Measurements from ENCODE around the gene HPS5. TPM values are rescaled to one million over a fixed set of nuclear protein-coding genes. Genes with fewer than 3 reads are reported as not detected.

HPS5 gene
- total and polyA plus RNA-seq, 5 donors: 6.7 to 13.7 (median 12.5) TPM

DNA sequence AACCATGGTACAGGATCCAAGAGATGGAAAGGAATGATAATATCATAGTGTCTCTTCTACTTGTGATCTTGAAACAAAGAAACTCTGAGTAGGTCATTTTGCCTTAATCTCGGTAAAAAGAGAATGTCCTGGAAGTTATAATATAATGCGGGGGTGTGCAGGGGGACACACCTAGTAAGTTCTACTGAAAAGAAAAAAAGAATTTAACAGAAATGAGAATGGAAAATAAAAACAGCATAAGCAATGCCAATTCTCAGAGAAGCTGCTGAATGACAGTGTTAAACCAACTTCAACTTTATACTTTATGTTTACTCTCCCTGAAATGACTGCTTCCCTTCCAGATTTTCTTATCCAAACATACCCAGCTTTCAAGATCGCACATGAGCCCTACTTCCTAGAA lies 2.0 kb downstream of the HPS5 start:
- Histone ChIP-seq H3K4me3 (ENCODE audit: low read length) (no peak overlapping the region), H3K27me3 (ENCODE audit: control insufficient read depth, insufficient read depth) (no peaks in the 10 kb centered on the region), H3K9me3 (ENCODE audit: control insufficient read depth, low read length) (no peaks in the 10 kb centered on the region), H3K4me1 (ENCODE audit: control insufficient read depth, insufficient read depth, low read length) (peaks cover 5% of the 10 kb centered on the region), H3K27ac (ENCODE audit: low read length) (no peak overlapping the region)
- ATAC-seq (no peak), DNase-seq (no peak)
- intact Hi-C loops (cut with DNase I): loop anchor here in 2 of 4 donors (5.0 to 10.0 kb wide), 2 partner anchors 77 to 205 kb away; partner anchors contain the start of gene TSG101 (in 1 of the 2)
- WGBS: 91% methylated on average over 3 of the region's 3 CpGs

DNA sequence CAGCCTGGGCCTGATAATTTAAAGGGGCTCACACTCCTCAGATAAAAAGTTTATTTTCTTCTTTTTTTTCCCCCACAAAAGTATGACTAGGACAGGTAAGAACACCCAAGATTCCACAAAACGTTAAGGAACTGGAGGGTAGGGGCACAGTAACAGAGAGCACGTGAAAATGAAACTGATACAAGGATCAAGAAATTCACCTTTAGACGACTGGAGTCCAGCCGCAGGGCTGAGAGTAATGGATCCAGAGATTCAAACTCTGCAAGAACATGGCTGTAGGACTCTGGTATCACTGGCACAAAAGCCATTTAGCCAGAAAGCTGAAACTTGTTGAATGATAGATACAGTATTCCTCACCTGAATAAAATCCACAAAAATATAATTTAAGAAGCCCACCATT lies 4.4 kb downstream of the HPS5 start:
- no peak overlapping the region for H3K27ac ChIP-seq (ENCODE audit: low read length)
- H3K4me1 ChIP-seq (ENCODE audit: control insufficient read depth, insufficient read depth, low read length): peaks cover 5% of the 10 kb centered on the region
- intact Hi-C loops (cut with DNase I): no loop called here
- DNase-seq (no peak), ATAC-seq (no peak)
- no peaks in the 10 kb centered on the region for H3K9me3 ChIP-seq (ENCODE audit: control insufficient read depth, low read length)
- 94% methylated on average over 4 of the region's 4 CpGs for WGBS
- no peaks in the 10 kb centered on the region for H3K27me3 ChIP-seq (ENCODE audit: control insufficient read depth, insufficient read depth)
- H3K4me3 ChIP-seq (ENCODE audit: low read length): no peak overlapping the region

DNA sequence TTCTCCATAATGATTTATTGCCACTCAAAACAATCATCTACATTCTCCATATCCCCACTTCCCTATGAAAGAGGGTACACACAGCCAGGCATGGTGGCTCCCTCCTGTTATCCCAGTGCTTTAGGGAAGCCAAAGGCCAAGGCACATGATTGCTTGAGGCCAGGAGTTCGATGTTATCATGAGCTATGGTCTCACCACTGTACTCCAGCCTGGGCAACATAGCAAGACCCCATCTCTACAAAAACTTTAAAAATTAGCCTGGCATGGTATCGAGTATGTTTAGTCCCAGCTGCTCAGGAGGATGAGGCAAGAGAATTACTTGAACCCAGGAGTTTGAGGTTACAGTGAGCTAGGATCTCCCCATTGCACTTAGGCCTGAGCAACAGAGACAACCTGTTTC lies 6.0 kb downstream of the HPS5 start:
- ATAC-seq (no peak), DNase-seq (no peak)
- no peak overlapping the region for H3K4me3 ChIP-seq (ENCODE audit: low read length)
- intact Hi-C loops (cut with DNase I): no loop called here
- H3K4me1 ChIP-seq (ENCODE audit: control insufficient read depth, insufficient read depth, low read length): peaks cover 7% of the 10 kb centered on the region
- H3K27me3 ChIP-seq (ENCODE audit: control insufficient read depth, insufficient read depth): no peaks in the 10 kb centered on the region
- H3K9me3 ChIP-seq (ENCODE audit: control insufficient read depth, low read length): no peaks in the 10 kb centered on the region
- 97% methylated on average over 2 of the region's 2 CpGs for WGBS
- H3K27ac ChIP-seq (ENCODE audit: low read length): no peak overlapping the region

DNA sequence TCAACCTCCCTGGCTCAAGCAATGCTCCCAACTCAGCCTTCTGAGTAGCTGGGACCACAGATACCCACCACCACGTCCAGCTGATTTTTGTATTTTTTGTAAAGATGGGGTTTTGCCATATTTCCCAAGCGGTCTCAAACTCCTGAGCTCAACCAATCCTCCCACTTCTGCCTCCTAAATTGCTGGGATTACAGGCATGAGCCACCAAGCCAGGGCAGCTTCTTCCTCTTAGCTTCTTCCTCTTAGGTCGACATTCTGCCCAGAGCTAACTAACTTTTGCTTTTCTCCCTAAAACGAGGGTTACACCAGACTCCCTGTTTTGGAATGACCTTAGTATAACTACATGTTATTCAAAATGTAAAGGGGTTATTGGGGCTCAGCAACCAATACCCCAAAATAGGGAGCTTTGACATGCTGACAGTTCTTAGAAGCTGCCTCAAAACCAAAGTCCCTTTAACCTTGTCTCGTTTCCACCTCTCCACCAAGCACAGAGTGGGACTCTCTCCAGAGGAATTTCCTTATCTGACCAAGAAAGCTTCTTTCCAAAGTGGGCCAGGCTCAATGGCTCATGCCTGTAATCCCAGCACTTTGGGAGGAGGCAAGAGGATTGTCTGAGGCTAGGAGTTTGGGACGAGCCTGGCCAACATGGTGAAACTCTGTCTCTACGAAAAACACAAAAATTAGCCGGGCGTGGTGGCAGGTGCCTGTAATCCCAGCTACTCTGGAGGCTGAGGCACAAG lies 7.0 kb downstream of the HPS5 start:
- intact Hi-C loops (cut with DNase I): no loop called here
- DNase-seq (no peak), ATAC-seq (no peak)
- no peak overlapping the region for H3K27ac ChIP-seq (ENCODE audit: low read length)
- no peaks in the 10 kb centered on the region for H3K9me3 ChIP-seq (ENCODE audit: control insufficient read depth, low read length)
- H3K4me3 ChIP-seq (ENCODE audit: low read length): no peak overlapping the region
- H3K4me1 ChIP-seq (ENCODE audit: control insufficient read depth, insufficient read depth, low read length): peaks cover 7% of the 10 kb centered on the region
- no peaks in the 10 kb centered on the region for H3K27me3 ChIP-seq (ENCODE audit: control insufficient read depth, insufficient read depth)
- WGBS: 80% methylated on average over 9 of the region's 9 CpGs

DNA sequence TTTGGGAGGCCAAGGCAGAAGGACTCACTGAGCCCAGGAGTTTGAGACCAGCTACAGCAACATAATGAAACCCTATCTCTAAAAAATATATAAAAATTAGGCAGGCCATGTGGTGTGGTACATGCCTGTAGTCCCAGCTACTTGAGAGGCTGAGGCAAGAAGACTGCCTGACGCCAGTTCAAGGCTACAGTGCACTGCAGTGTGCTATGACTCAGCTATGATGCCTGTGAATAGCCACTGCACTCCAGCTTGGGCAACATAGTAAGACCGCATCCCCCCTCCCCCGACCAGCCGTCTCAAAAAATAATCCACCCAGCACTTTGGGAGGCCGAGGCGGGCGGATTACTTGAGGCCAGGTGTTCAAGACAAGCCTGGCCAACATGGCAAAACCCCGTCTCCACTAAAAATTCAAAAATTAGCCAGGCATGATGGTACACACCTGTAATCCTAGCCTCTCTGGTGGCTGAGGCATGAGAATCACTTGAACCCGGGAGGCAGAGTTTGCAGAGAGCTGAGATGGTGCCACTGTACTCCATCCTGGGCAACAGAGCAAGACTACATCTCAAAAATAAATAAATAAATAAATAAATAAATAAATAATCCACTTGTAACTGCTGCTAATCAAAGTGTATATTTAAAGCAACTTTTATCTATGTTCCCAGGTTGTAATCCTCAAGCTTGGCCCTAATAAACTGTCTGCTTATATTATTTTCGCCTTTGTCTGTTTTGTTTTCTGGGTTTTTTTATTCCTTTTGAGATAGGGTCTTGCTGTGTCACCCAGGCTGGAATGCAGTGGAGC lies 7.8 kb downstream of the HPS5 start:
- no peak for ATAC-seq
- H3K4me1 ChIP-seq (ENCODE audit: control insufficient read depth, insufficient read depth, low read length): peaks cover 7% of the 10 kb centered on the region
- peak in 1 of 3 donors; percentile 21 for DNase-seq
- H3K4me3 ChIP-seq (ENCODE audit: low read length): no peak overlapping the region
- intact Hi-C loops (cut with DNase I): no loop called here
- no peaks in the 10 kb centered on the region for H3K9me3 ChIP-seq (ENCODE audit: control insufficient read depth, low read length)
- H3K27me3 ChIP-seq (ENCODE audit: control insufficient read depth, insufficient read depth): no peaks in the 10 kb centered on the region
- no peak overlapping the region for H3K27ac ChIP-seq (ENCODE audit: low read length)
- 78% methylated on average over 10 of the region's 10 CpGs for WGBS

DNA sequence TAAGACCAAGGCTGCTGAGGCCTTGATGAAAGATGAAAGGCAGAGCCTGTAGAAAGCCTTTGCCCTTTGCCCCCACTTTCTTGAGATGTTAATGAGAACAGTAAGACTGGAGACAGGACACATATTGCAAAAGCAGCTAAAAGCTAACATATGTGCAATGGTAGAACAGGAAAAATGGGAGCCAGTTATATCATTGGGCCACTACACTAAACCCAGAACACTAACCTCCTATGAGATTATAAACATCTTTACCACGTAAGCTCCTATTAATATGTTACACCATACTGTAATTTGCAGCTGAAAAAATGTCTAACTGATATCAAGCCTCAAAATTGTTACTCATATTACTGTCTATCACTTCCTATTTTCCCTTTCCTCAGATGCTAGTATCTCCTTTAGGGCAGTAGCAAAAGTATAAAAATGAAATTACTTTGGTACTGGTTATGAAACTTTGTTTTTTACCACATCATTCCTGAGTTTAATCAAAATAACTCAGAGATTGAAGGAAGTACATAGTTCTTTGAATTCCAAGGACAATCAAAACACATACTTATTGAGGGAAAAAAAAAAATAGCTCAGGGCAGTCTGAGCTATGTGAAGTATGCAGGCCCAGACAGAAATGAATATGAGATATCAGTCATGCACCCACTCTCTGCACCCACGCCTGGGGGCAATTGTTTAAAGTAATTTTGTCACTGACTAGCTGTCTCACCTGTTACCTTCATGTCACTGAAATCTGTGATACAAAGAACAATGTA lies 9.1 kb downstream of the HPS5 start:
- peak overlapping the region; percentile 81 for H3K27ac ChIP-seq (ENCODE audit: low read length)
- intact Hi-C loops (cut with DNase I): no loop called here
- H3K9me3 ChIP-seq (ENCODE audit: control insufficient read depth, low read length): no peaks in the 10 kb centered on the region
- peaks cover 7% of the 10 kb centered on the region for H3K4me1 ChIP-seq (ENCODE audit: control insufficient read depth, insufficient read depth, low read length)
- no peaks in the 10 kb centered on the region for H3K27me3 ChIP-seq (ENCODE audit: control insufficient read depth, insufficient read depth)
- 55% methylated on average over 2 of the region's 2 CpGs for WGBS
- peak in 1 of 2 donors; percentile 44 for ATAC-seq
- H3K4me3 ChIP-seq (ENCODE audit: low read length): no peak overlapping the region
- DNase-seq: no peak

DNA sequence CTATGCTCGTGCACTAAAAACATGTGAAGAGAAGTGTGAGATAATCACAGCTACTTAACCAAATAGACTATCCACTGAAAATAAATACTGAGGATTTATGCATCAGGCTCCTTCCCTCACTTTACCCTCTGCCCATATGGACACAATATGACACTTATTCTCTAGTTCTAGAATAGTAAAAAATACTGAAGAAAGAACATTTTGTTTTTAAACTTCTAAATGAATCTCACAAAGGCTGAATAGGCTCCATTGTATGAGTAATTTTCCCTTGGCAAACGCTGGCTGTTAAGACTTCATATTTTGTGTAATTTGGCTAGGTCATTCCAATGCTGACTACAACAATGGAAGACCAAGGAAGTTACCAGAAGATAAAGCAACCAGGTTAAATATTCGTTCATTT lies 9.9 kb downstream of the HPS5 start:
- Histone ChIP-seq H3K4me1 (ENCODE audit: control insufficient read depth, insufficient read depth, low read length) (peaks cover 7% of the 10 kb centered on the region), H3K27me3 (ENCODE audit: control insufficient read depth, insufficient read depth) (no peaks in the 10 kb centered on the region), H3K4me3 (ENCODE audit: low read length) (no peak overlapping the region), H3K27ac (ENCODE audit: low read length) (peak overlapping the region; percentile 13), H3K9me3 (ENCODE audit: control insufficient read depth, low read length) (no peaks in the 10 kb centered on the region)
- peak; percentile 76 to 80 for ATAC-seq
- WGBS: 61% methylated on average over 3 of the region's 3 CpGs
- DNase-seq: no peak
- intact Hi-C loops (cut with DNase I): no loop called here

DNA sequence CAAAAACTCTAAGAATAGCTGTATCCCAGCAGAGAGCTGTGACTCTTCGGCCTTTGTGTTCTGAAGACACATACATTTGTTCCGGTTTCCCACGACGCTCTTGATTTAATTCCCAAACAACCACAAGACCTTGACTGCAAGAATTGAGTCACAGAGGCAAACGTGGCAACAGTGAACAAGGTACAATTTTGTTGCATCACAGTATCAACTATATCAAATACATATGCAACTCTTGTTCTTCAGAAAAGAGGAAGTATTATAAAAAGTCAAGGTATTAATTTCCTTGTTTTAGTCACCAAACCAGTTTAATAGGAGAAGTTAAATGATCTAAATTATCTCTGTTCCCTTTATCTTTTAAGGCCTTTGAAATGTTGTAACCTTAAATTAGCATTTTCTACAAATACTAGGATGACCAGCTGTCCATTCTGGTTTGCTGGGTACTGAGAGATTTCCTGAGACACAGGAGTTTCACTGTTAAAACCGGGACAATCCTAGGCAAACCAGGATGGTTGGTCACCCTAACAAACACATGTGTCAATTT lies 11.1 kb downstream of the HPS5 start:
- ATAC-seq (no peak), DNase-seq (no peak)
- H3K9me3 ChIP-seq (ENCODE audit: control insufficient read depth, low read length): no peaks in the 10 kb centered on the region
- WGBS: 84% methylated on average over 6 of the region's 6 CpGs
- no peaks in the 10 kb centered on the region for H3K27me3 ChIP-seq (ENCODE audit: control insufficient read depth, insufficient read depth)
- H3K4me1 ChIP-seq (ENCODE audit: control insufficient read depth, insufficient read depth, low read length): peaks cover 7% of the 10 kb centered on the region
- H3K4me3 ChIP-seq (ENCODE audit: low read length): no peak overlapping the region
- H3K27ac ChIP-seq (ENCODE audit: low read length): no peak overlapping the region
- intact Hi-C loops (cut with DNase I): no loop called here

DNA sequence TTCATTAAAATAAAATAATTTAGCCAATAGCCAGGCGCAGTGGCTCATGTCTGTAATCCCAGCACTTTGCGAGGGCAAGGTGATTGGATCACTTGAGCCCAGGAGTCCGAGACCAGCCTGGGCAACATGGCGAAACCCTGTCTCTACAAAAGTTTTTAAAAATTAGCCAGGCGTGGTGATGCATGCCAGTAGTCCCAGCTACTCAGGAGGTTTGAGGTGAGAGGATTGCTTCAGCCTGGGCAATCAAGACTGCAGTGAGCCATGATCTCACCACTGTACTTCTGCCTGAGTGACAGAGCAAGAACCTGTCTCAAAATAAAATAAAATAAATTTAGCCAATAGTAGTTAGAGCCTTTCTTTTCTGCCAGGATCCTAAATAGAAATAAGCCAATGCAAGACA lies 12.2 kb downstream of the HPS5 start:
- no peak overlapping the region for H3K4me3 ChIP-seq (ENCODE audit: low read length)
- 97% methylated on average over 5 of the region's 5 CpGs for WGBS
- H3K4me1 ChIP-seq (ENCODE audit: control insufficient read depth, insufficient read depth, low read length): peaks cover 7% of the 10 kb centered on the region
- ATAC-seq (no peak), DNase-seq (no peak)
- intact Hi-C loops (cut with DNase I): no loop called here
- H3K9me3 ChIP-seq (ENCODE audit: control insufficient read depth, low read length): no peaks in the 10 kb centered on the region
- H3K27me3 ChIP-seq (ENCODE audit: control insufficient read depth, insufficient read depth): no peaks in the 10 kb centered on the region
- H3K27ac ChIP-seq (ENCODE audit: low read length): no peak overlapping the region

DNA sequence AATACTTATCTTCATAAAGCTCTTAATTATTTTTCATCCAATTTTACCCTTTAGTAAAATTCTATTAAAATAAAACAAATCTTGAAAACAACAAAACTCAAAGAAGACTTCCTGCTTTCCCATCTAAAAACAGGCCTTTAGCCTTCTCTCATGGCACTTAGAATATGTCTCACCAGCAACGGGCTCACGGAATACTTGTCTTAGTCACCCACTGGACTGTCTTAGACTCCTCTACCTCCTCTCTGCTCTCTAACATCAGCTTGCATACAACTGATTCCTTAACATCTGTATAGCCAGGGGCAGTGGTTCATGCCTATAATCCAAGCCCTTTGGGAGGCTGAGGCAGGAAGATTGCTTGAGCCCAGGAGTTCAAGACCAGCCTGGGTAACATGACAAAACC lies 13.7 kb downstream of the HPS5 start:
- Histone ChIP-seq H3K27me3 (ENCODE audit: control insufficient read depth, insufficient read depth) (no peaks in the 10 kb centered on the region), H3K4me1 (ENCODE audit: control insufficient read depth, insufficient read depth, low read length) (peaks cover 4% of the 10 kb centered on the region), H3K4me3 (ENCODE audit: low read length) (no peak overlapping the region), H3K9me3 (ENCODE audit: control insufficient read depth, low read length) (no peaks in the 10 kb centered on the region), H3K27ac (ENCODE audit: low read length) (no peak overlapping the region)
- ATAC-seq (no peak), DNase-seq (no peak)
- intact Hi-C loops (cut with DNase I): no loop called here
- 93% methylated on average over 2 of the region's 2 CpGs for WGBS

Measured in right cardiac atrium (tissue), 5 donors.